DND-41 (cell line): ENCODE results near the gene ANKRD13A.
"Not testable (repeated sequence)": the region's sequence is repeated elsewhere in the genome, so short reads cannot be mapped to it uniquely, and the experiment has no call there.

ENCODE experiments used
- ATAC-seq: fragments of 200-7000 bp; cut with Tn5 transposase; 3 replicates; pipeline ENCODE4 v1.9.1; 2021; ENCODE audit warnings: low read depth; ENCODE audit not compliant: insufficient read depth
- DNase-seq: peaks from one replicate; pipeline ENCODE4 v3.0.0-alpha.2; 2020
- H2AFZ ChIP-seq: 2 replicates; pipeline ENCODE4 v1.6.0; 2012; ENCODE audit warnings: low read depth, low read length
- H3K27ac ChIP-seq: 2 replicates; pipeline ENCODE4 v1.5.1; 2012; ENCODE audit warnings: low read length, inconsistent platforms
- H3K27me3 ChIP-seq: fragments of 200-600 bp; sonication (generic); 2 replicates; pipeline ENCODE4 v1.6.0; 2012; ENCODE audit warnings: low read length, mild to moderate bottlenecking, inconsistent platforms; ENCODE audit not compliant: insufficient read depth, poor library complexity
- H3K36me3 ChIP-seq: 2 replicates; pipeline ENCODE4 v1.5.1; 2012; ENCODE audit warnings: low read length, inconsistent platforms; ENCODE audit not compliant: insufficient read depth
- H3K4me1 ChIP-seq: 2 replicates; pipeline ENCODE4 v1.5.1; 2012; ENCODE audit warnings: mild to moderate bottlenecking, low read length; ENCODE audit not compliant: insufficient read depth
- H3K4me2 ChIP-seq: 2 replicates; pipeline ENCODE4 v1.6.0; 2012; ENCODE audit warnings: mild to moderate bottlenecking, moderate library complexity, low read length, inconsistent platforms; ENCODE audit not compliant: insufficient read depth
- H3K4me3 ChIP-seq, 2 experiments: fragments of 200-600 bp in 1 of 2; shearing (Covaris generic) in 1 of 2; 2 replicates each; pipeline ENCODE4 v1.5.1; 2012 to 2016; ENCODE audit warnings: inconsistent platforms in 2 of 2, low read length in 2 of 2, mild to moderate bottlenecking in 2 of 2, low read depth in 1 of 2, moderate library complexity in 1 of 2
- H3K79me2 ChIP-seq: 2 replicates; pipeline ENCODE4 v1.6.0; 2012; ENCODE audit warnings: low read length, inconsistent platforms; ENCODE audit not compliant: insufficient read depth
- H3K9ac ChIP-seq: 2 replicates; pipeline ENCODE4 v1.6.0; 2012; ENCODE audit warnings: low read depth, mild to moderate bottlenecking, inconsistent platforms, low read length, moderate library complexity
- H3K9me3 ChIP-seq: 2 replicates; pipeline ENCODE4 v1.5.1; 2012; ENCODE audit warnings: low read length, moderate library complexity, mild to moderate bottlenecking, inconsistent platforms; ENCODE audit not compliant: insufficient read depth, severe bottlenecking
- H4K20me1 ChIP-seq: 2 replicates; pipeline ENCODE4 v1.6.0; 2012; ENCODE audit warnings: low read length; ENCODE audit not compliant: insufficient read depth
- CTCF ChIP-seq: IDR thresholded peaks from 2 replicates; pipeline ENCODE4 v1.5.1; 2012; ENCODE audit warnings: borderline replicate concordance, low read length, moderate library complexity, mild to moderate bottlenecking; ENCODE audit not compliant: poor library complexity, severe bottlenecking; ENCODE audit errors: extremely low read depth
- EZH2 ChIP-seq: IDR thresholded peaks from 3 replicates; pipeline ENCODE4 v1.6.1; 2012; ENCODE audit warnings: borderline replicate concordance, low read depth, mild to moderate bottlenecking, moderate library complexity, low read length, inconsistent platforms; ENCODE audit not compliant: severe bottlenecking

The ANKRD13A gene

GRCh38 chr12:110080410-110080809 is 81.2 kb downstream of the ANKRD13A start:
- ATAC-seq (no peak), DNase-seq (no peak)
- no peak overlapping the region for H3K9ac ChIP-seq
- no peak overlapping the region; the same call in 1 of the 2 replicates for H3K4me2 ChIP-seq
- H3K27me3 ChIP-seq = no peaks in the 10 kb centered on the region
- H3K9me3 ChIP-seq = no peaks in the 10 kb centered on the region
- no peaks in the 10 kb centered on the region for H3K79me2 ChIP-seq
- H4K20me1 ChIP-seq = no peaks in the 10 kb centered on the region
- H3K4me3 ChIP-seq = no peak overlapping the region
- H3K27ac ChIP-seq = no peak overlapping the region
- H2AFZ ChIP-seq = no peak overlapping the region
- H3K4me1 ChIP-seq = peaks cover 17% of the 10 kb centered on the region
- no peaks in the 10 kb centered on the region for H3K36me3 ChIP-seq
- TF ChIP-seq CTCF (no peak), EZH2 (no peak)

- DNase-seq (no peak), ATAC-seq (no peak)
- no peak for TF ChIP-seq EZH2
- no peak for TF ChIP-seq CTCF
- no peaks in the 10 kb centered on the region for H3K79me2 ChIP-seq
- H3K9me3 ChIP-seq = no peaks in the 10 kb centered on the region
- H2AFZ ChIP-seq = no peak overlapping the region
- H3K4me2 ChIP-seq = no peak overlapping the region
- no peak overlapping the region for H3K27ac ChIP-seq
- no peaks in the 10 kb centered on the region for H3K36me3 ChIP-seq
- no peak overlapping the region for H3K9ac ChIP-seq
- H3K27me3 ChIP-seq = no peaks in the 10 kb centered on the region
- H3K4me3 ChIP-seq = no peak overlapping the region
- H4K20me1 ChIP-seq = no peaks in the 10 kb centered on the region
- H3K4me1 ChIP-seq = peaks cover 9% of the 10 kb centered on the region
Measured at GRCh38 chr12:110084314-110085015, 85.2 kb downstream of the ANKRD13A start.

- H3K36me3 ChIP-seq, H3K4me3 ChIP-seq, H2AFZ ChIP-seq, H3K79me2 ChIP-seq, H3K4me2 ChIP-seq, H3K9ac ChIP-seq, H3K9me3 ChIP-seq, H3K27ac ChIP-seq, H3K4me1 ChIP-seq, H4K20me1 ChIP-seq, H3K27me3 ChIP-seq, ATAC-seq, DNase-seq: not testable (repeated sequence)
Measured at GRCh38 chr12:110088216-110088615, 89.0 kb downstream of the ANKRD13A start.

- no peak overlapping the region for H3K4me2 ChIP-seq
- DNase-seq = no peak
- no peaks in the 10 kb centered on the region for H3K4me1 ChIP-seq
- H4K20me1 ChIP-seq = no peaks in the 10 kb centered on the region
- H3K9ac ChIP-seq = no peak overlapping the region
- no peaks in the 10 kb centered on the region for H3K79me2 ChIP-seq
- no peak for ATAC-seq
- TF ChIP-seq CTCF = no peak
- TF ChIP-seq EZH2 = no peak
- peaks cover 3% of the 10 kb centered on the region for H3K27me3 ChIP-seq
- no peak overlapping the region for H3K4me3 ChIP-seq
- H3K9me3 ChIP-seq = no peaks in the 10 kb centered on the region
- no peak overlapping the region for H3K27ac ChIP-seq
- H2AFZ ChIP-seq = no peak overlapping the region
- H3K36me3 ChIP-seq = no peaks in the 10 kb centered on the region
Measured at GRCh38 chr12:110088936-110089335, 89.7 kb downstream of the ANKRD13A start.
